ENCODE measurements around the gene CXCR1.
"Not testable (repeated sequence)": the region's sequence is repeated elsewhere in the genome, so short reads cannot be mapped to it uniquely, and the experiment has no call there.

The CXCR1 gene

DNA sequence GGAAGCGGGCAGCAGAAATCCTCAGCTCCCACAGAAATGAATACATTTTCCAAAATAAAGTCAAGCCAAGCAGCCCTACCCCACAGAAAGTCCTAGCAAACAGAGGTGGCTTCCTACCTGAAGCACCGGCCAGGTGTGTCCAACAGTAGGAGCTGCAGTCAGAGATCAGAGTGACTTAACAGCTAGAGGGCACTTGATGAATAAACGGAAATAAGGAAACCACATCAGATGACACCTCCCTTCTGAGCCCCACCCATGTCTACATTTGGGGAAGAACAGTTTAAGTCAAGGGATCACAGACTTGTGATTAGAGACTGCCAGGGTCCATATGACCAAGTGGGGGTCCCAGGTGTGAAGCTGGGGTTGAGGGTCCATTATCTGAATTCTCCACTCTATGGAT is at the start of gene CXCR1:
Gene CXCR1 (minus strand): TSS at position 172 of the 400 bp plus-strand sequence. CDS start 1,751 bp downstream, outside the sequence.
- no peak for DNase-seq

DNA sequence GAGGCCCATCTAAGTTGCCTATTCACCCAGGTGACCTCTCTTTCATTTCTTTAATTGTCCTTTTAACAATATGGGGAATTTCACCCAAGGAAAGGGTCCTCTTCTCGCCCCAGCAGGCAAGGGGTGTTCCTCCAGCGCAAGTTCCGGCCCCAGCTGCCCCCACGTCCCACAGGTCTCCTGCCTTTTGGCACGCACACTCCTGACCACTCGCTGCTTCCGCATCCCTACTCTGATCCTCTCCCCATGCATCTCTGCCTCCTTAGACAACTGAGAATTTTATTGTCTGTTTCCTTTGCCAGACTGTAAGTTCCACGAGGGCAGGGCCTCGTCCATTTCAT is 49.5 kb upstream of the CXCR1 start:
- no peak for DNase-seq

DNA sequence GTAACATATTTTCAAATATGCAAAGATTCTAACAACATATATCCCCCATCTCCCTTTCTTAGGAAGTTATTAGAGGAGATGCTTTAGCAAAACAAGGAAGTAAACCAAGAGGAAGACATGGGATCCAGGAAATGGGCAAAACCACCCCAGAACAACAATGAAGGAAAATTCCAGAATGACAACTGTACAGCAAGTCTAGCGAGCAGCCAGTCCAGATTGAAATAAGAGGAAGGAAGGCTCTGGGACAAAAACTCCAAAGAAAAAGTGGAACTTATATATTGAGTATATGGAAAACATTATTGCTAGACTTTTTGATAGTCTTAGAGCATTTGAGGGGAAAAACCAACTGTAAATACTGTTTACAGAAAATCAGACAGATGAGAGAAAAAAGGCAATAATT is 47.4 kb upstream of the CXCR1 start:
- DNase-seq = no peak

DNA sequence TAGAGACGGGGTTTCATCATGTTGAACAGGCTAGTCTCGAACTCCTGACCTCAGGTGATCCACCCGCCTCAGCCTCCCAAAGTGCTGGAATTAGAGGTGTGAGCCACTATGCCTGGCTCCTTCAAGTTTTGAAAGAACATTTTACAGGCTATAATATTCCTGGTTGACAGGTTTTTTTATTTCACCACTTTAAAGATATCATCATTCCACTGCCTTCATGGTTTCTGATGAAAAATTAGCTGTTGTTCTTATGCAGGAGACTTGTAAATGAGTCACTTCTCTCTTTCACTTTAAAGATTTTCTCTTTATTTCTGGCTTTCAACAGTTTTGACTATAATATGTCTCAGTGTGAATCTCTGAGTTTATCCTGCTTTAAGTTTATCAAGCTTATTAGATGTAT is 42.3 kb upstream of the CXCR1 start:
- no peak for DNase-seq

DNA sequence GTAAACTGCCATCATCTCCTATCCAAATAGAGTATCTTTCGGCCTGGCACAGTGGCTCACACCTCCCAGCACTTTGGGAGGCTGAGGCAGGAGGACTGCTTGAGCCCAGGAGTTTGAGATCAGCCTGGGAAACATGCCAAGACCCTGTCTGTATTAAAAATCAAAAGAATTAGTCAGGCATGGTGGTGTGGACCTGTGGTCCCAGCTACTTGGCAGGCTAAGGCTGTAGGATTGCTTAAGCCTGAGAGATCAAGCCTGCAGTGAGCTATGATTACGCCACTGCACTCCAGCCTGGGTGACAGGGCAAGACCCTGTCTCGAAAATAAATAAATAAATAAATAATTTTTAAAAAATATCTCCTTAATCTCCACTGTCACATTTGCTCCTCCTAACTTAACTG is 35.5 kb upstream of the CXCR1 start:
- no peak for DNase-seq

DNA sequence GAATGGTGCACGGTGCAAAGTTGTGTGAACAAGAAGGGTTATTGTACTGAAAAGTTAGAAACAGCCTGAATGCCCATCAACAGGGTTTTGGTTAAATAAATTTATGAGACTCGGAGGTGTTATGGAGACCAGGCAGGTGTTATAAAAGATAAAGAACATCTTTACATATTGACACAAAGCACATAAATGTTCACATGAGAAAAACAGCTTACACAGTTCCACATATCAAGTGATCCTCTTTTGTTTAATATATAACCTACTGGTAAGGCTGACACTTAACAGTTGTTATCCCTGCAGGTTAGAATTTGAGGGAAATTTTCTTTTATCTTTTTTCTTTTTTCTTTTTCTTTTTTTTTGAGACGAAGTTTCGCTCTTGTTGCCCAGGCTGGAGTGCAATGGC is 30.2 kb upstream of the CXCR1 start:
- no peak for DNase-seq

DNA sequence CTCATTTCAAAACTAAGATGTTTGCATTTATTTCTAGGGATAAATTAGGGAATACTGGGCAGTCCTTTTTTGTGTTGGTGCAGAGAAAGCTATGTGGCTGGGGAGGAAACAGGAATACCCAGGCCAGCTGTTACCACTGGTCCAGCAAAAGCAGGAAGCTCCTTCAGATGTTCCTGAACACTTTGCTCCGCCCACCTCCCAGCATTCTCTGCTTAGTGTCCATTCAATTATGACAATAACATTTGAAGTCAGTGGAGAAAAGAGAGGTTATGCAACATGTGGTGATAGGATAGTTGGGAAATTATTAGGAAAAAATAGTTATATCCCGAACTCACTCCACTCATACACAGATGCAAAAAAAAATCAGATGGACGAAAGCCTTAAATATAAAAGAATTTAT is 28.1 kb upstream of the CXCR1 start:
- DNase-seq = no peak

DNA sequence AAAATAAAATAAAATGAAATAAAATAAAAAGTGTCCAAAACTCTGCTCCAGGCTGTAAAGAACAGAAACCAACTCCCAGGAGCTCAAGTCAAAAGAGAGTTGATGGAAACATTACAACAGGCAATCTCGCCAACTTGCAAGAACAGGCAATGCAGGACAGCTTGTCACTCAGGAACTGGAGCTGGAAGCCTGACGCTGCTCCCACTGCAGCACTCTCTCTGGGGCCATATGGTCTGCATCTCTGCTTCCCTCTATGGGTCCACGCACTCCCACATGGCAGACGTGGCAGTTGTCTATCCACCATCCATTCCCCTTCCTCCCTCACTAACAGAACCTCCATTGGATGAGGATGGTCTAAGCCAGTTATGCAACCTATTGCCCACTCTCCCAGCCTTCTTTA is 26.9 kb upstream of the CXCR1 start:
- DNase-seq = no peak

DNA sequence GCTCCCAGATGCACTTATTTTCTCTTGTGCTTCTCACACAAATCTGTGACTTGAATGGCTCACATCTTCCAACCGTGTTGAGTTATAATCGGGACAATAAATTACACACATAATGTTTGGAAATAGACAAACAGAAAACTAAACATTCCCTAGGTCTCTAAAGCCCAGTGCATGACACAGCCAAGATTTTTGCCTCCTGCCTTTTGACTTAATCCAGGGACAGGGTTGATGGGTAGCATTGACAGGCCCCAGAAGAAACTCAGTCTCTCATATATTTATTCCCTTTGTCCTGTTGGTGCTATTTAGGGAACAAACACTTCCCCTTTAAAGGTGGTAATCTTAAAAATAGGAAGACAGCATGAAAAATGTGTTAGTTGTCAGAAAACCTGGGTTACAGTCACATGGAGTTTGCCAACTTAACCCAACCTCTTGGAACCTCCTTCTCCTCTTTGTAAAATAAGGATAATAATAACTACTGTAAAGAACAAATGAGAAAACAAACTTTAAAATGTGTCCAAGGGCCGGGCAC is 26.2 kb upstream of the CXCR1 start:
- no peak for DNase-seq

DNA sequence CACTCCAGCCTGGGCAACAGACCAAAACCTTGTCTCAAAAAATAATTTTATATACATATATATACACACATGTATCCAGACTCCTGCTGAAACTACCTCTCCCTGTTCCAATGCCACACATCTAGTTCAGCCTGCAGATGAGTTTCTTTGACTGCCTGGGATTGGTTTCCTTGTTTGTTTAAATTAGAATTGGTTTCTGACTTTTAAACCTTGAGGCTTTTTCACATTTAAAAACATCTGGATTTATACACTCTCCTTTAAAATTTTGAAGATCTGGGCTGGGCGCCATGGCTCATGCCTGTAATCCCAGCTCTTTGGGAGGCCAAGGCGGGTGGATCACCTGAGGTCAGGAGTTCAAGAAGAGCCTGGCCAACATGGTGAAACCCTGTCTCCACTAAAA is 21.8 kb upstream of the CXCR1 start:
- DNase-seq = no peak

DNA sequence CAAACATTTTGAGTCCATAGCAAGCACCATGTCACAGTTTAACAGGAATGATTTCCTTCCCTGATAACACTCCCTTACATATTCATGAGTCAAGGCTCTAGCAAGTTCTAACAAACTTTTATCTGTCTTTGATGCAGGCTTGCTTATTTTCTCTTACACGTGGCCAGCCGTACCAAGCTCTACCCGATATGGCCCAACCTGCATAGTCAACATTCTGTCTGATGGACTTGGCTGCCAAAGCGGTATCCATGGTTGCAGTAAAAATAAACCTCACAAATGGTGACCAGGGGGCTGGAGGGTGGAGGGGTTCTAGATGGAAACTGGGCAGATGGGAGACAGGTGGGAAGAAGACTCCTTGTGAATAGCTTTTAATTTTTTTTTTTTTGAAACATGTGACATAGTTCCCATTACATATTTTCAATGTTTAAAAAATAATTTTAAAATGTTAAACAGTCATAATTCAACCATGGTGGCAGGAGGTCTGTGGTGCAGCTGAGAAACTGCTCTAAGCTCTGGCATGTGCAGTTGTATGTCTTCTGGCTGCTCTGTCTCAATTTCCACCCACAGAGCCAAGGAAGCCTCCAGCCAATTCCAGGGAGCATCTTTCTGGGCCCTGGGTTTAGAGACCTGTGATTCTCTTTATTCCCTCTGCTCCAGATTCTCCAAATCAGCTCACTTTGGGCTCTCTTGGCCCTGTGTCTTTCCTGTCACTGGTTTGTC is 20.7 kb upstream of the CXCR1 start:
- no peak for DNase-seq

DNA sequence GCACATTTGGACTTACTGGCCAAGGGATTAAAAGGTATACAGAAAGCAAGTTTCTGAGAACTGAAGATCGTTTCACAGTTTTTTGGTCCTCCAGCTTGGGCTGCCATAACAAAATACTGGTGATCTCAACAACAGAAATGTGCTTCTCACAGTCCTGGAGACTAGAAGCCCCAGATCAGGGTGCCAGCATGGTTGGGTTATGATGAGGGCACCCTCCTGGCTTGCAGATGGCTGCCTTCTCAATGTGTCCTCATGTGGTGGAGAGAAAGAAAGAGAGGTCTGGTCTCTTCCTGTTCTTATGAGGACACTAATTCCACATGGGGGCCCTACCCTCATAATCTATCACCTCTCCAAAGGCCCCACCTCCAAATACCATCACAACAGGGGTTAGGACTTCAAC is 20.1 kb upstream of the CXCR1 start:
- DNase-seq = no peak

DNA sequence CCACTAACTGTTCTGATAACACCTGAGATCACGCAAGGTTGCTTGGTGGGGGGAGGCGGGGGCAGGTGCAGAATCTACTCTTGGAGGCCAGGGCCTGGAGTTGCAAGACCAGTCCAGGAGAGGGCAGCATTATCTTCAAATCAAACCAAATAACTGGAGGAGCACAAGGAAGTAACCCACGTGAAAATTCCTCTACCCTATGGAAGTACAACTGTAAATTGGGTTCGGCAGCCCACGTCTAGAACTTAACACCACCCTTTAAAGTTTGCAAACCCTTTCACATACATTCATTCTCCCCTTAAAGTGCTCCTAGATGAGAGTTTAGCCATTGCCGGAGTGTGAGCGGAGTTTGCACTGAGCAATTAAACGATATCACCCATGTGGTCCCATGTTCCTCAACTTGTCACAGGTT is 19.6 kb upstream of the CXCR1 start:
- peak; percentile 56 for DNase-seq

DNA sequence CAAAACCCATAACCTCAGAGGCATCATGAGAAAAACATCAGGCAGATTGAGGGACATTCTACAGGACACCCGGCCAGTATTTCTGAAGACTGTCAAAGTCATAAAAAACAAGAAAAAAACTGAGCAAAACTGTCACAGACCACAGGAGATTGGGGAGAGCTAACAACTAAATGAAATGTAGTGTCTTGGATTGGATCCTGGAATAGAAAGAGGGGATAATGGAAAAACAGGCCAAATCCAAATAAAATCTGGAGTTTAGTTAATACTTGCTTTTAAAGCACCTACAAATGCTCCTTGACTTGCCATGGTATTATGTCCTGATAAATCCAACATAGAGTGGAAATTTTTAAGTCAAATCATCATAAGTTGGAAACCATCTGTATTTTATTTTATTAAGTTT is 17.6 kb upstream of the CXCR1 start:
- no peak for DNase-seq

DNA sequence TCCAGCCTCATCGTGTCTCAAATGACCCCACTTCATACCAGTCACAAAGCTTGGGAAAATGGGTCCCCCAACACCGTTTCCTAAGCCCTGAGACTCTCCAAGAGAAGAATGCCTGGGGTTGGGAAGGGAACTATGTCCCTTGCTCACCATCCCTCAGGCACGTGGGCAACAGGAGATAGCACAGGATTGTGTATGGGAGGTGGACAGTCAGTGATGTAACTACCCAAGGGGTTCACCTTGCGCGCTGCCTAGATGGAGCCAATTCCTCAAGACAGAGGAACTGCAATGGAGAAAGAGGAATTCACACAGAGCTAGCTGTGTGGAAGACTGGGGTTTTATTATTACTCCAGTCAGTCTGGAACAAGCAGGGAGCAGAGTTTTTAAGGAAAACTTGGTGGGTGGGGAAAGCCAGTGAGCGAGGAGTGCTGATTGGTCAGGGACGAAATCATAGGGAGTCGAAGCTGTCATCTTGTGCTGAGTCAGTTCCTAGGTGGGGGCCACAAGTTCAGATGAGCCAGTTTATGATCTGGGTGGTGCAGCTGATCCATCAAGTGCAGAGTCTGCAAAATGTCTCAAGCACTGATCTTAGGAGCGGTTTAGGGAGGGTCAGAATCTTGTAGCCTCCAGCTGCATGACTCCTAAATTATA is 13.8 kb upstream of the CXCR1 start:
- no peak for DNase-seq

DNA sequence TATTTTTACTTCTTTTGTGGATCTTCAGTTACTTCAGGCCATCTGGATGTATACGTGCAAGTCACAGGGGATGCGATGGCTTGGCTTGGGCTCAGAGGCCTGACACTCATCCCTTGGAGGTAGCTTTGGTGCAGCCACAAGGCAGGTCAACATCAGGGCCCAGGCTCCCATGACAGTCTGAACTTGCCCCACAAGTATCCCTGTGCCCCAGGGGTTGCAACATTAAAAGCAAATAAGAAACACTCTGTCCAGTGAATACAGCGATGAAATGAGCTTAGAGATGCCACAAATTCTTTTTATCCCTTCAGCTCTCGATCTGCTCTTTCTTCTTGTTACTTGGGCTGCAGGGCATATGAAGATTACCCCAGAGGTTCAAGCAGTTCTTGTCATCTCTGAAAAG is 13.0 kb upstream of the CXCR1 start:
- DNase-seq = no peak

DNA sequence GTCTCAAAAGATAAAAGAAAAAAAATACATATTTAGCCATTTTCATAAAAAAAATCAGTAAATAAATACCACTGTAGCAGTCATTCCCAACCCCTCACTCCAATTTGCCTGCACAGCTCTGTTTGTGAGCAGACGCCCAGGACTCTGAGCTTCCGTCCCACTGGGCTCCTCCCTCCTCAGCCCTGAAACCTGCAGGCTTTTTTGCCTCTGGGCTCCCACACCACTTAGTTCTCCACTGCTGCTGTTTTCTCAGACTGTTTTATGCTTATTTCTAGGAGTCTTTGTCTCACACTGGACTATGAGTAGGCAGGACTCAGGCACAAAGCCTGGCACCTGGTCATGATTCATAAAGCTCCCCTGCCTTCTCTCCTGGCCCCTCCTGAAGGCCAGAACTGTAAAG is 6.1 kb upstream of the CXCR1 start:
- no peak for DNase-seq

DNA sequence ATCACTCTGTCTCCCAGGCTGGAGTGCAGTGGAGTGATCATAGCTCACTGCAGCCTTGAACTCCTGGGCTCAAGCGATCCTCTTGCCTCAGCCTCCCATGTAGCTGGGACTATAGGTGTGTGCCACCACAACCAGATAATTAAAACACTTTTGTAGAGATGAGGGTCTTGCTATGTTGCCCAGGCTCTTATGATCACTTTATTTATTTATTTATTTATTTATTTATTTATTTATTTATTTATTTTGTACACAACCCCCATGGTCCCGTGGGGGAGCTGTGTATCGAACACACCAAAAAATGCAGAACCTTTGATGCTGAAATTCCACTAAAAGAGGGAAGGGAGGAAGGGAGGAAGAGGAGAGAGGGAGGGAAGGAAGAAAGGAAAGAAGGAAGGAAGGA is 5.0 kb upstream of the CXCR1 start:
- not testable (repeated sequence) for DNase-seq

DNA sequence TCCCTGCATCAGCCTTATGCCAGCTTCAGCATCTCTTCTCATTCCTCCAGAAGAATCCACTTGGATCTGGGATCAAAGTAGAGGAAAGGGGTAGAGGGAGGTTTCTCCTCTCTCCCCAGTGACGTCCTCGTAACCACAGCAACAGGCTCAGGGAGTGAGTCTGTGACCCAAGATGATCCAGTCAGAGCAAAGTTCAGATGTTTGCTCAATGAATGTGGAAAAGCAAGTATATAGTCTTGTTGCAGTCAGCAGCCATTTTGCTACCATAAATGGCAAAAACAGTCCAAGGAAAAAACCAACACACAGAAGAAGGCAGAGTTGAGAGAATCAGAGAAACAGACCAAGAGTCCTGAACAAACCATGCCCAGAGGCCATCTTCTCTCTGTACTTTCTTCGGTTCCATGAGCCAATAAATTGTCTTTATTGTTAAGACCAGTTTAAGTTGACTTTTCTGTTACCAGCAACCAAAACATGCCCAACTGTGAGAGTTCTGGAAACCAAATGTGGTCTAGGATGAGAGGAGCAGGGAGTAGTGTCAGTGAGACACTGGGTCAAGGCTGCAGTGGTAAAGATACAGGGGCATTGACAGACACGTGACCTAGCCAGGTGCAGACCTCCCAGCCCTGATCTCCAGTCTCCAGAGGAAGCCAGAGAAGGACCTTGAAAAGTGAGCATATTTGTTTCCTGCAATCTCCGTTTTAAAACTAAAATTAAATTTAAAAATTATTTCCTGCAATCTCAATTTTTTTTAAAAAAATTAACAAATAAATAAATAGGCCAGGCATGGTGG is 3.2 kb upstream of the CXCR1 start:
- DNase-seq = no peak

DNA sequence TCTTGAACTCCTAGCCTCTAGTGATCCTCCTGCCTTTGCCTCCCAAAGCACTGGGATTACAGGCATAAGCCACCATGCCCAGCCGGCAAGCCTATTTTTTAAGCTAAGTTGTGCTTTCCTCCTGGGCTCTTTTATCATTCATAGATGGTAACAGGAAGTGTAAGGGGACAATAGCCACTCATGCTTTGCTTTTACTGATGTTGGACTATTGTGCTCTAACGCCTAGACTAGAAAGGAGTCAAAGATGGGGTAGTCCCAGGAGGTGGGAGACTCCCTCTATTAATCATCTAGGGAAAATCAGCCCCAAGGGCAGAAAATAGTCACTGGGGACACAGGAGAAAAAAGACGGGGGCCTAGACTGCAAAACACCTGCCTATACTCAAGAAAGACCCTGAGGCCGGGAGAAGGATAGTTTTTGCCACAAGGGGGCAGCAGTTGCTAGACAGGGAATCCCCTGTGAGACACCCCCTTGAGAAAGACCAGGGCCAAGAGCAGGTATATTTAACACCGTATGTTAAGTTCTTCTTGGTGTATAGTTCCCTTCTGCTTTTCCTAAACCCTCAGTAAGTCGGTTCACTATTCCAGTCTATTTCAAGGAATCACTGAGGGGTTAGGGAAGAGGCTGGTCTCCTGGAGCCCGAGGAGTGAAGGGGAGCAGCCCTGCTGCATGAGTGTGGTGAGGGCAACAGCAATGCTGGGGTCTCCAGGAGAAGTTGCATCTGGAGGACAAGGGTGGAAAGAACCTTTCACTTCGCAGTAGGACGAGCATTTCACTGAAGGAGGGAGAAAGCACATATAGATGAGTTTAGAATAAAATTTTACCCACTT is 2.1 kb upstream of the CXCR1 start:
- DNase-seq = peak; percentile 33

DNA sequence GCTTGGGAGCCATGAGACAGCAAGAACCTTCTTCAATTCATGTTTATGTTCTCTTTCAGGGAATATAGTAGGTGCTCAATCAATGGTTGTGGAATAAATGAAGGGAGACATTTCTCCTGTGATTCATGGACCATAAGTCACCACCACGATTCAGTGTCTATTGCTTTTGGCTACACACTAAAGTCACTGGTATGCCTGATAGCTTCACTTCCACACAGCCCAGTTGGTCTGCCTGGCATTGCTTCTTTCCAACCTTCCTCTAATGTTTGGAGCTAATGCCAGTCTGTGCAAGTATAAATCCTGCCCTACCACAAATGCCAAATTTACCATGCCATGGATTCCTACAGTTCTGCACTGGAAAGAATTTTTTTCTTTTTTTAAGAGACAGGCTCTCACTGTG is 1.3 kb upstream of the CXCR1 start:
- no peak for DNase-seq

DNA sequence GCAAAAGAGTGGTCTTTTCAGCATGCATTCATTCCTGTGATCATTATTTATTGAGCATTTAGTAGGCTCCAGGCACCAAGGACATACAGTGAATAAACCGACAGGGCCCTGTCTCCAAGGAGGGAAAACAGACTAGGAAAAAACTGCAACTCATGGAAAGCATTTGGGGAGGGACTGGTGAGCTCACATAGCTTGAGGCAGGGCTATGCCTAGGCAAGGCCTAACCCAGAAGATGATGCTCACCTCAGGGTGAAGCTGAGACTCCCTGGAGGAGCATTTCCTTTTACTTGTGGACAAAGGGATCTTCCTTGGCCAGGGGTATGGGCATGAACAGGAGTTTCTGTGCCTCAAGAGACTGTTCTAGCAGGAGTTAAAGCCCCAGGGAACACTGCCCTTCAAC is 3.9 kb downstream of the CXCR1 start:
- no peak for DNase-seq

DNA sequence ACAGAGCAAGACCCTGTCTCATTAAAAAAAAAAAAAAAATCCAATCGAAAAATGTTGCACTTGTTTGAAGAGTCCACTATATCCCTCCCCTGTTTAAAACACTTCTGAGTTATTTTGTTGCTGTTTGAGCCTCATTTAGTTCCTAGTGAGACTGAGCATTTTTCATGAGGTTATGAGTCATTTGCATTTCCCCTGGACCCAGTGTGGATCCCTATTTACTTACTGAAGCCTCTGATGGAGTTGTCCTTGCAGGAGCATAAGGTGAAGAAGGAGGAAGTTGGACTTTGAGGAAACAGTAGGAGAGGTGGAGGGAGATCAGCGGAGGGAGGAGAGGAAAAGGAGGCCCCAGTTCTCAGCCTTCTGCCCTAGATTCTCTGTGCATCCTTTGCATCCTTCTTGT is 5.1 kb downstream of the CXCR1 start:
- no peak for DNase-seq
